Measurements from ENCODE around the gene RNF166.
"Not testable (repeated sequence)": the region's sequence is repeated elsewhere in the genome, so short reads cannot be mapped to it uniquely, and the experiment has no call there.

The RNF166 gene

GRCh38 chr16:88673716-88674379, 32.4 kb downstream of the RNF166 start:
- DNase-seq (ENCODE audit: low read depth in 3 of 3): no peak

DNA sequence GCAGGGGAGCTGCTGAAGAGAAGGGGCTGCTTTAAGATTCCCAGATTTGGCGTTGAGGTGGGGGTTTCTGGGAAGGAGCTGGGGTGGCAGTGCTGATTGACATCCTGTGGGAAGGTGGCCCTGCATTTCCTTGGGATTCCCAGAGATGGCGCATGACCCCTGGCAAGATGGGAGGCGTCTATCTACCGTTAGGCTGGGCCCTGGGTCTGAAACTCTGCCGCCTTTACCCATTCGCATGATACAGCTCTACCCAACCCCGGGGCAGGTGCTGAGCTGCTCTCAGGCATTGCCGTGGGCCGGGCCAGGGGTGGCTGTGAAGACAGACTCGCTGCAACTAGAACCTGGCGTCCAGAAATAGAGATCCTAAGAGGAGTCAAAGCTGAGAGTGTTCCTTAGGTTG, 33.4 kb downstream of the RNF166 start:
- no peak for DNase-seq (ENCODE audit: low read depth in 3 of 3)

DNA sequence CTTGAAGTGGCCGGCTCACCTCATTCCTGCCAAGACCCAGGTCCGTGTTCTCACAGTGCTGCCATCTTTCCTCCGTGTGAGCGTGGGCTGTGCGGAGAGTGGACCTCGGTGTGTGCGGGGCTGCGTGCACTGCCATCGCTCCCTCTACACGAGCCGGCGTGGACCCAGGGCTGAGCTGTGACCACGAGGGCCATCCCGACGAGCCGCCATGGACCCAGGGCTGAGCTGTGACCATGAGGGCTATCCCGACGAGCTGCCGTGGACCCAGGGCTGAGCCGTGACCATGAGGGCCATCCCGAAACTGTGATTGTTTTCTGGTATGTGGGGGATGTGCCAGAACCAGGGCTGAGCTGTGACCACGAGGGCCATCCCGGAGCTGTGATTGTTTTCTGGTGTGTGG, 34.4 kb downstream of the RNF166 start:
- DNase-seq (ENCODE audit: low read depth in 3 of 3): no peak

GRCh38 chr16:88669980-88670379, 36.2 kb downstream of the RNF166 start:
- no peak for DNase-seq (ENCODE audit: low read depth in 3 of 3)

DNA sequence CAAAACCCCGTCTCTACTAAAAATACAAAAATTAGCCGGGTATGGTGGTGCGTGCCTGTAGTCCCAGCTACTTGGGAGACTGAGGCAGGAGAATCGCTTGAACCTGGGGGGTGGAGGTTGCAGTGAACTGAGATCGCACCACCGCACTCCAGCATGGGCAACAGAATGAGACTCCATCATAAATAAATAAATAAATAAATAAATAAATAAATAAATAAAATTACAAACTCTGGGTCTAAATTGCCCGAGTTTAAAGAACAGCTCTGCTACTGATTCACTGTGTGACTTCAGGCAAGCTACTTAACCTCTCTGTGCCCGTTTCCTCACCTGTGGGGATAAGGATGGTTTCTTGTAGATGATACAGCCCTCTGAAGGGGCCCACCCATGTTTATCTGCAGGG, 36.7 kb downstream of the RNF166 start:
- DNase-seq (ENCODE audit: low read depth in 3 of 3): not testable (repeated sequence)

DNA sequence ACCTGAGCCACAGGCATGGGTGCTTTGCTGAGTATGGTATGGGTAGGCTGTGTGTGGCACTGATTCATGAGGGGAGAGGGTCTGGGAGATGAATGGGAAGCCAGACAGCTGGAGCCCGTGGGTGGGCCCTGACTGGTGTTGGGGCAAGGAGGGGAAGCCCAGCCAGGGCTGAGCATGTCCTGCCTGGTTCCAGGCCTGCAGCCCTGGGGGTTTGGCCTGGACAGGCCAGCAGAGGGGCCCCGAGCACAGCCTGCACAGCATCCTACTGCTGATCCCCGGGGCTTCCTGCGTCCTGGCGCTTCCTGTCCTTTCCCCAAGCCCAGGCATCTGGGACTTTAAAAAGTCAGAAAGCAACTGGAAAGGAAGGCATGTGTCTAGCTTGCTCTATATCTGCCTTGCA, 38.7 kb downstream of the RNF166 start:
- no peak for DNase-seq (ENCODE audit: low read depth in 3 of 3)

DNA sequence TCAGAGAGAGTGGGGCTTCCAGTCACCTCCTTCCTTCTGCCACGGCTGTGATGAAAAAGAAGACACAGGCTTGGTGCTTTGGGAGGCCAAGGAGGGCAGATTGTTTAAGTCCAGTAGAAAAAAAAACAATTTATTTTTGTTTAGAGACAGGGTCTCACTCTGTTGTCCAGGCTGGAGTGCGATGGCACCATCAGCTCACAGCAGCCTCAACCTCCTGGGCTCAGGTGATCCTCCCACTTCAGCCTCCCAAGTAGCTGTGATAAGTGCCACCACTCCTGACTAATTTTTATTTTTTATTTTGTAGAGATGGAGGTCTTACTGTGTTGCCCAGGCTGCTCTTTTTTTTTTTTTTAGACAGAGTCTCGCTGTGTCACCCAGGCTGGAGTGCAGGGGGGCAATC, 40.6 kb downstream of the RNF166 start:
- DNase-seq (ENCODE audit: low read depth in 3 of 3): no peak

DNA sequence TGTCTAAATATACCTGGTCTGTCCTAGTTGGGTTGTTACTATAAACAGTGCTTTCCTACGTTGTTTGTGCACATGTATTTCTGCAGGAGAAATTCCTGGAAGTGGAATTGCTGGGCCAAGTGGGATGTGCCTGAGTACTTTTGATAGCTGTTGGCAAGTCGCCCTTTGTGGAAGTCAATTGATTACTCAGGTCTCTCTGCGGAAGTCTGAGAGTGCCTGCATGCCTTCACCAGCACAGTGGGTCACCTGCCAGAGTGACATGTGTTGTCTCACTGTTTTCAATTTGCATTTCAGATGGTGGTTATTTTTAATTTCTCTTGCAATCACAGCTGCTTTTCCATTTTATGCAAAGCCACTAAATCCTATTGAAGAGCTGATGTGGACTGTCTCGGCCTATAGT, 41.1 kb downstream of the RNF166 start:
- no peak for DNase-seq (ENCODE audit: low read depth in 3 of 3)

DNA sequence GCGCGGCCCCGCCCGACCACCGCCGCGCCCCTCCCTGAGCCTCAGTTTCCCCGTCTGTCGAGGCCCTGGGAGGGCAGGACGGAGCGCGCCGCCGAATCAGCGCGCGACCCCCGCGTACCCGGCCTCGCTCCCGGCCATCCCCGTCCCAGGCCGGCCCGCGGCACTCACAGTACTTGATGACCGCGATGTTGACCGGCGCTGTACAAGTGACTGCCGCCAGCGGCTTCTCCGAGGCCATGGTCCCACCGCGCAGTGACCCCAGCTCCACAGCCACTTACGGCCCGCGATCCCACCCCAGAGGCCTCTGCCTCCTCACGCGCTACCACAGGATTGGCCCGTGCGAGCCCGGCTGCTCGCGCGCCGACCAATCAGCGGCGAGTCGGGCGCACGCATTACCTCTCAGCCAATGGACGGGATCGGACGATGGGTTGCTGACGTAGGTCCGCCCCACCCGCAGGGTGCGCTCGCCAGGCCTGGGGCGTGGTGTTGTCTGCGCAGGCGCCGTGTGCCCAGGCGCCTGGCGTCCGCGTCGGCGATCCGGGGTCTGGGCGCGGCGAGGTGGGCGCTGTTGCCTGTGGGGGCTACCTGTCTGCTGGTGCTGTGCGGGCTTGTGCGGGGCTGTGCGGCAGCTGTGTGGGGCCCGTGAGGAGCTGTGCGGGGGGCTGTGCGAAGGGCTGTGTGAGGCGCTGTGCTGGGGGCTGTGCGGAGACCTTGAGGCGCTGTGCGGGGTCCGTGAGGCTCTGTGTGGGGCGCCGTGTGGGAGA, 43.2 kb downstream of the RNF166 start, which contains the start of gene MVD:
TSS of gene MVD (minus strand) at position 249 of the 764 bp plus-strand sequence. CDS start at position 238, 11 bp downstream.
- DNase-seq (ENCODE audit: low read depth in 3 of 3): peak; percentile 89 to 97 (median 89)

DNA sequence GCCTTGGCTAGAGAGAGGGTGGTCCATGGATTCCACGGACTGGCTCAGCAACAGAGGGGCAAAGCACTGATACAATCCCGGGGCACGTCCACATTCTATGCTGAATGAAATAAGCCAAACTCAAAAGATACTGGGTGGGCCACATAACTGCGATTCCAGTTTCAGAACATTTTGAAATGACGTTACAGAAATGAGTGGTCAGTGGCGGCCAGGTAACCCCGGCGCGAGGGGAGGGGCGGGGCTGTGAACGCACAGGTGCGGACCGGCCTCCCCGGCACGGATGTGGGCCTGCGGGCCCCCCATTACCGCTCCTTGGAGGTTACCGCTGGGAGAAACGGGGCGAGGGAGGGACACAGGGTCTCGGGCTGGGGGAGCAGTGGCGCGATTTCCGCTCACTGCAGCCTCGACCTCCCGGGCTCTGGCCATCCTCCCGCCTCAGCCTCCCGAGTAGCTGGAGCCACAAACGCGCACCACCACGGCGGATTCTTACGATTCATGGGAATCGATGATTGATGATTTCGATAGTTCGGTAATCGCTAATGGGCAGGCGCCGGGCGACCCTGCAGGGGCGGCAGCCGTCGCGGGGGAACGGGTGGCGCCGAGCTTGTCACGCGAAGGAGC, 43.9 kb downstream of the RNF166 start:
- no peak for DNase-seq (ENCODE audit: low read depth in 3 of 3)

DNA sequence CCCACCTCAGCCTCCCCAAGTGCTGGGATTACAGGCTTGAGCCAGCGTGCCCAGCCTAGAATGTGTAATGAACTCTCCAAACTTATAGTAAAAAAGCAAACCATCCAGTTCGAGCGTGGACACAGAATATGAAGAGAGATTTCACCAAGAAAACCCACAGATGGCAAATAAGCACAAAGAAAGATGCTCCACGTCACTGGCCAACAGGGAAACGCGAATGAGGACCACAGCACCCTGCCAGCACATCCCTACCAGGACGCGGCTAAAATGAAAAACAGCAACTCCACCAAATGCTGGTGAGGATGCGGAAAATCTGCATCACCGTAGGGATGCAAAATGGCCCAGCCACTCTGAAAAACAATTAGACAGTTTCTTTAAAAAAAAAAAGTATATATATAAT, 44.7 kb downstream of the RNF166 start:
- no peak for DNase-seq (ENCODE audit: low read depth in 3 of 3)

DNA sequence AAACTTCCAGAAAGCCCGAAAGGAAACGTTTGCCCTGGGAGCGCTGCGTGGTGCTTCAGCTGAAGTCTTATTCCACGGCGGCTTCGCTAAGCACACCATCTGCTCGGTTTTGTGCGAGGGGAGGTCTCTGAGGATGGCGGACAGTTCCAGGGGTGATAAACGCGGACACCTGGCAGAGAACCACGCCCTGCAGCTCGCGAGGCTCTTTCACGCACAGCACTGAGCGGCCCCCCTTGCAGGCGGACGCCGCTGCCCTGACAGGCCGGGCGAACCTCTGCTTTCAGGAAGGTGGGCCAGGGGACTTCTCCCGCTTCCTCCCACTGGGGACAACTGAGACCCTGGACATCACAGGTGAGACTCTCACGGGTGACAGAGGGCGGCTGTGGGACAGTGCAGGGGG, 47.0 kb downstream of the RNF166 start:
- no peak for DNase-seq (ENCODE audit: low read depth in 3 of 3)

DNA sequence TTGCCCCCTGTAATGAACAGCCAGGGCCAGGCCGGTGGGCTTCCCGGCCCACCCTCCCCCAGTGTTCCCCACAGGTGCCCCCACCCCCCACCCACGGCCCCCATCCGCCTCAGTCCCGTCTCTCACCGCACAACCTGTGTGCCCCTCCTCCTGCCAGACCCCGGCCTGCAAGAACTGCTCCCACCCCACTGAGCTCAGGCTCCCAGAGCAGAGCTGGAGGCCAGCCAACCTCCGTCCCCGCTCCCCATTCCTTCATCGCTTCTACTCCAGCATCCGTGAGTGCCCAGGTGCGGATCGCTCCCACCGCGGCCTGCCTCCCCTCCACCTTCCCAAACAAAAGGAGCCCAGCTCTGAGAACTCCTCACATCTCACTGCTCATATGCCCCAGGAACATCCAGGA, 47.5 kb downstream of the RNF166 start:
- no peak for DNase-seq (ENCODE audit: low read depth in 3 of 3)

DNA sequence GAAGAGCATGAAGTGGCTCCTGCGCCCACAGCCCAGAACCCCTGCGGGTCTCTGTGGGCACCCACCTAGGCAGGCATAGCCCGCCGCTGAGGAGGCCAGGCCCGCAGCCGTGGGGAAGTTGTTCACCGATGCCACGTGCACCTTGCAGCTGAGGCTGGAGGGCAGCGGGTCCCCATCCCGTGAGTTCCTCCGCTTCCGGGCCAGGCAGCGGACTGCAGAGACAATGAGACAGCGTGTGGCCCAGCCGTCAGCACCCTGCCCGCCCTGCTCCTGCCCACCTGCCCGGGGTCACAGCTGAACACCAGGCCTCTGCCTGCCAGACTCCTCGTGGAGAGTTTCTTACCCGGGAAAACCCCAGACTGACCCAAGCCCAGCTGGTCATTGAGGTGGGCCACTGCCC, 48.8 kb downstream of the RNF166 start:
- DNase-seq (ENCODE audit: low read depth in 3 of 3): no peak

DNA sequence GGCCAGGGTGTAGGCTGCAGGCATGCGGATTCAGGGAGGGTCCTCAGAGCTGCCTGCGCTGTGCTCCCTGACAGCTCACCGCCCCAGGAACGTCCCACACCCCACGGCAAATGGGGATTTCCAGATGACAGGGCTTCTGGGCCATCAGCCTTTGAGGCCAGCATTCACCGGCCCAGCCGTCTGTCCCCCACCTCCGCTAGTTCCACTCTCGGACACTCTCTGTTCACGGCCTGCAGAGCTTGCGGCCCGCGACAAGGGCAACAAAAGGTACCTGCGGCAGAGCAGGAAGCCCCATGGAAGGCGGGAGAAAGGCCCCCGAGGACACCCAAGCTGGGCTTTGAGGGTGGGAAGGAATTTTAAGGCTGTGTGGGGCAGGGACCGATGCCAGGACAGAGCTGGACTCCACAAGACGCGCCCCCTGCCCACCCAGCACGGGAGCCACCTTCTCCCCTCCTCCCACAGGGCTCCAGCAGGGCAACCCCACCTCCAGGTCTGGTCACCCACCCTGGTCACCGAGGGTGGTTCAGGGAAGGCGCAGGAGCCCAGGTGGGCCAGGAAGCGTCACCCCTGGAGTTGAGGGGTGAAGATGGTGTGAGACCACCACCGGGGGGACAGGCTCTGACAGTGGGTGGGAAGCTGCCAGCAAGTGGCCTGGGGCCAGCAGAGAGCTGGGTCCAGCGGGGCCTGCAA, 49.8 kb downstream of the RNF166 start:
- DNase-seq (ENCODE audit: low read depth in 3 of 3): no peak

GRCh38 chr16:88655733-88656281, 50.4 kb downstream of the RNF166 start:
- no peak for DNase-seq (ENCODE audit: low read depth in 3 of 3)

DNA sequence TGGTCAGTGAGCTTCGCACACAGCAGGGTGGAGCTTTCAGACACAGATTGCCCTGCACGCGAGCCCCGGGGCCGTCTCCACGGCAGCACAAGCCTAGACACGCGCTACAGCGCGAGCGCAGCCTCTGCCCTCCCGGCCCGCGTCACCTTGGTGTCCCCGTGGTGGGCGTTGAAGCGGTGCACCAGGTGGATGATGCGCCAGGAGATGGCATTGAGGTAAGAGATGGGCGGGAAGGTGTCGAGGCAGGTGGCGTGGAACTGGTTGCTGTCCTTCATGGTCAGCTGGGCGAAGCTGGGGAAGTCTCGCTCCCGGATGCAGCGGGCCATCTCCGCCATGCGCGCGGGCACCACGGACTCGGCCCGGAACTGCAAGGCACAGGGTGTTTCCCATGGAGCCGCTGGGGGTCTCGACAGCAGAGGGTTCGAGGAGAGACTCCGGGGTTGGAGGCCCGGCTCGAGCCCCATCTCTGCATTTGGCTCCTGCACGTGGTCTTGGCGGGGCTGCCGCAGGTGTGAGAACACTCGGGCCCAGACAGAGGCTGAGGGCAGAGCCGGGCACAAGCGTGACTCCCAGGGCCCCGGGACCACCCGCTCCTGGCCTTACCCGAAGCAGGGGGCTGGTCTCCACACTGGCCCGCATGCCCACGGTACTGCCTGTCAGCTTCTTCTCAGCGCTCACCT, 51.0 kb downstream of the RNF166 start:
- DNase-seq (ENCODE audit: low read depth in 3 of 3): no peak

DNA sequence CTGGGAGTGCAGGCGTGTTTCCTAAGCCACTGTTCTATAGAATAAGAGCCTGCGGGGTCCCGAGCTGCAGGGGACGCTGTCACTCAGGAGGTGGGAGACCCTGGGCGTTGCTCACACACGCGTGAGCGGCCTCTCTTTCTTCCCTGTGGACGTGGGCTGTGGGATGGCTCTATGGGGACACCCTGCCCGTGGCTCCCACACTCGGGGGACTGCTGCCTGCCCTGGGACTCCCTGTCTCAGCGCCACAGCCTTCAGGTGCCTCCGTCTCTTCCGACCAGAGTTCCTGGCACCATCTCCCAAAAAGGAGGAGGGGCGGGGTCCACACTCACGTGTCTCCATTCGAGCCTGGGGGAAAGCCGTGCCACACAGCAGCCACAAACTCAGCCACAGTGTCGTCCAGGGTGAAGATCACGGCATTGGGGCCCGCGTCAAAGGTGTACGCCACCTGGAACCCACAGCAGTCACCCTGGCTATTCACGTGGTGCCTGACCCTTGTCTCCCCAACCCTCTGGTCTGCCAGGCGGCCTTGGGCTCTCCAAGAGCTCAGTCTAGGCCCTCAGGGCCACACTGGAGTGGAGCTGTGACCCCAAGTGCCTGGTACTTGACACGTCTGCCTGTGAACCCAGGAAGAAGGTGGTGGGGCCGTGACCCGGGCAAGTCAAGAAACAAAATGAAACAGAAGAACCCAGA, 51.7 kb downstream of the RNF166 start:
- DNase-seq (ENCODE audit: low read depth in 3 of 3): no peak

- no peak for DNase-seq (ENCODE audit: low read depth in 3 of 3)
These were observed 52.4 kb downstream of the RNF166 start for GRCh38 chr16:88653596-88654362.

DNA sequence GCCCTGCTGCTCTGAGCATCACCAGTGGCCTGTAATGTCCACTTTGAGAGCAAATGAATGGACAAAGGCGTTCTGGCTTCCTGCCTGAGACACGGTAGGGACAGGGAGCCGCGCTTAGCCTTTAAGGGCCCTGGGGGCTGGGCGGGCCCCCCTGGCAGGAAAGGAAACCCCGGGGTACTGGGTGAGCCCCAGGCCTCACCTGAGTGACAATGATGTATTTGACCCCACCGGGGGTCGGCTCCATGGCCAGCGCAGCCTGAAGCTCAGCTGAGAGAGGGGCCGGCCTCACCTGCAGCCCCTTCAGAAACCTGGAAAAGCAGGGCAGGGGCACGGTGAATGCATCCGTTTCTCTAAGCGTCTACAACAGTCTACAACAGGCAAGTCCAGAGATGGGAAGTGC, 53.1 kb downstream of the RNF166 start:
- no peak for DNase-seq (ENCODE audit: low read depth in 3 of 3)

Data from stimulated activated CD4-positive, alpha-beta T cell treated with anti-CD3 and anti-CD28 coated beads, TNF-alpha, amount 100 ng/mL, for 24 hours (primary cell).